H1 (cell line): ENCODE results near the gene SYNDIG1. TPM values are rescaled to one million over a fixed set of nuclear protein-coding genes. Genes with fewer than 3 reads are reported as not detected.

ENCODE experiments used
- CTCF ChIA-PET: fragments of 300-600 bp; sonication (Branson Sonifier 250); formaldehyde crosslinking; loops from one replicate; lab custom pipeline; 2021; ENCODE audit not compliant: partially characterized antibody; lab: Charles Lee
- POLR2A ChIA-PET: fragments of 300-600 bp; sonication (Branson Sonifier 250); formaldehyde crosslinking; loops from one replicate; lab custom pipeline; 2021; ENCODE audit warnings: inconsistent platforms; ENCODE audit not compliant: partially characterized antibody; lab: Charles Lee
- DNase-seq, 2 experiments: peaks; one replicate each; pipeline versions ENCODE4 v3.0.0 to v3.0.0-alpha.2; 2010 to 2022; ENCODE audit warnings: low spot score in 2 of 2, low read depth in 1 of 2, mixed read lengths in 1 of 2
- FAIRE-seq: peaks from 2 replicates; lab custom pipeline; 2011; peaks lifted over from hg19 to GRCh38; lab: Jason Lieb, UNC
- H2AFZ ChIP-seq: 2 replicates; pipeline ENCODE4 v1.8.1; 2012; ENCODE audit warnings: low read length, inconsistent platforms
- H2AK5ac ChIP-seq: 2 replicates; pipeline ENCODE4 v1.6.1; 2013; ENCODE audit warnings: low read depth, low read length
- H2BK120ac ChIP-seq: replicated peaks from 2 replicates; pipeline ENCODE3; 2013; ENCODE audit warnings: low read depth, low read length, inconsistent platforms
- H2BK12ac ChIP-seq: 2 replicates; pipeline ENCODE4 v1.6.1; 2013; ENCODE audit warnings: low read depth, low read length
- H2BK15ac ChIP-seq: 2 replicates; pipeline ENCODE4 v1.6.1; 2013; ENCODE audit warnings: low read length
- H2BK20ac ChIP-seq: 2 replicates; pipeline ENCODE4 v1.6.1; 2013; ENCODE audit warnings: low read length
- H2BK5ac ChIP-seq: 2 replicates; pipeline ENCODE4 v1.6.1; 2013; ENCODE audit warnings: low read depth, low read length
- H3K14ac ChIP-seq: 2 replicates; pipeline ENCODE4 v1.6.1; 2013; ENCODE audit warnings: inconsistent platforms; ENCODE audit not compliant: insufficient read length
- H3K18ac ChIP-seq: 2 replicates; pipeline ENCODE4 v1.6.1; 2013; ENCODE audit warnings: low read length; ENCODE audit errors: extremely low read depth
- H3K23ac ChIP-seq: 2 replicates; pipeline ENCODE4 v1.6.1; 2013; ENCODE audit warnings: inconsistent platforms; ENCODE audit not compliant: insufficient read length
- H3K23me2 ChIP-seq: 2 replicates; pipeline ENCODE4 v1.6.1; 2013; ENCODE audit warnings: low read depth, low read length
- H3K27ac ChIP-seq: 2 replicates; pipeline ENCODE4 v1.6.1; 2011; ENCODE audit warnings: low read depth, low read length, inconsistent platforms
- H3K27me3 ChIP-seq, 4 experiments: replicated peaks in 1 of 4; 1 replicate in 1 of 4; 2 replicates in 3 of 4; pipeline versions ENCODE4 v1.6.1 to v1.8.1; 2011 to 2013; ENCODE audit warnings: low read length in 3 of 4, mild to moderate bottlenecking in 3 of 4, inconsistent platforms in 2 of 4, mixed read lengths in 2 of 4, moderate library complexity in 1 of 4; ENCODE audit not compliant: control insufficient read depth in 3 of 4, insufficient read depth in 3 of 4; ENCODE audit errors: extremely low read depth in 1 of 4
- H3K36me3 ChIP-seq, 4 experiments: 2 replicates each; pipeline versions ENCODE4 v1.6.1 to v1.8.1; 2011 to 2013; ENCODE audit warnings: mild to moderate bottlenecking in 4 of 4, low read length in 3 of 4, moderate library complexity in 2 of 4, control low read depth in 1 of 4, inconsistent platforms in 1 of 4; ENCODE audit not compliant: insufficient read depth in 4 of 4, control insufficient read depth in 2 of 4
- H3K4ac ChIP-seq: replicated peaks from 2 replicates; pipeline ENCODE3; 2013; ENCODE audit warnings: low read length, low read depth, mixed read lengths, inconsistent platforms; ENCODE audit not compliant: insufficient read length
- H3K4me1 ChIP-seq, 4 experiments: replicated peaks in 1 of 4; 1 replicate in 1 of 4; 2 replicates in 3 of 4; pipeline versions ENCODE4 v1.6.1 to v1.8.1; 2011 to 2013; ENCODE audit warnings: low read length in 3 of 4, inconsistent platforms in 2 of 4, mixed read lengths in 1 of 4; ENCODE audit not compliant: insufficient read depth in 4 of 4, control insufficient read depth in 3 of 4
- H3K4me2 ChIP-seq, 2 experiments: 2 replicates each; pipeline versions ENCODE4 v1.6.1 to v1.8.1; 2011 to 2013; ENCODE audit warnings: low read depth in 2 of 2, low read length in 2 of 2, control low read depth in 1 of 2, inconsistent platforms in 1 of 2, mild to moderate bottlenecking in 1 of 2; ENCODE audit not compliant: insufficient read depth in 1 of 2
- H3K4me3 ChIP-seq, 4 experiments: fragments of 200-600, 300-600 bp in 1 of 4; sonication (generic), shearing (Covaris generic), sonication (Bioruptor Twin) in 1 of 4; 2 replicates each; pipeline versions ENCODE4 v1.5.1 to v1.8.1; 2011 to 2016; ENCODE audit warnings: low read length in 4 of 4, low read depth in 3 of 4, control low read depth in 2 of 4, inconsistent platforms in 2 of 4, mild to moderate bottlenecking in 2 of 4, mixed read lengths in 1 of 4, moderate library complexity in 1 of 4; ENCODE audit not compliant: insufficient read depth in 2 of 4; ENCODE audit errors: extremely low read depth in 1 of 4
- H3K56ac ChIP-seq: replicated peaks from 2 replicates; pipeline ENCODE3; 2013; ENCODE audit warnings: low read depth, mild to moderate bottlenecking, mixed read lengths, low read length, inconsistent platforms; ENCODE audit not compliant: insufficient read length
- H3K79me1 ChIP-seq: 2 replicates; pipeline ENCODE4 v1.6.1; 2013; ENCODE audit warnings: low read depth, low read length, control low read depth
- H3K79me2 ChIP-seq, 2 experiments: 2 replicates each; pipeline versions ENCODE4 v1.6.1 to v1.8.1; 2012 to 2013; ENCODE audit warnings: low read length in 2 of 2, mild to moderate bottlenecking in 2 of 2, inconsistent platforms in 1 of 2; ENCODE audit not compliant: insufficient read depth in 2 of 2, control insufficient read depth in 1 of 2
- H3K9ac ChIP-seq, 4 experiments: replicated peaks in 1 of 4; 1 replicate in 1 of 4; 2 replicates in 3 of 4; pipeline versions ENCODE4 v1.6.1 to v1.8.1; 2011 to 2013; ENCODE audit warnings: low read depth in 3 of 4, low read length in 3 of 4, control low read depth in 2 of 4, mild to moderate bottlenecking in 2 of 4, moderate library complexity in 2 of 4, inconsistent platforms in 1 of 4; ENCODE audit errors: extremely low read depth in 1 of 4
- H3K9me3 ChIP-seq, 2 experiments: 2 replicates each; pipeline versions ENCODE4 v1.6.1 to v1.8.1; 2012 to 2013; ENCODE audit warnings: mild to moderate bottlenecking in 2 of 2, moderate library complexity in 2 of 2, control low read depth in 1 of 2, inconsistent platforms in 1 of 2, low read depth in 1 of 2, low read length in 1 of 2, mixed read lengths in 1 of 2; ENCODE audit not compliant: insufficient read depth in 2 of 2
- H4K20me1 ChIP-seq, 2 experiments: replicated peaks in 1 of 2; 2 replicates each; pipeline versions ENCODE3 to v1.8.1; 2011 to 2013; ENCODE audit warnings: inconsistent platforms in 2 of 2, low read length in 2 of 2, mild to moderate bottlenecking in 1 of 2; ENCODE audit not compliant: insufficient read depth in 2 of 2, control insufficient read depth in 1 of 2
- H4K5ac ChIP-seq: 2 replicates; pipeline ENCODE4 v1.6.1; 2013; ENCODE audit warnings: low read length, low read depth, mixed read lengths, inconsistent platforms; ENCODE audit not compliant: insufficient read length
- H4K8ac ChIP-seq: 2 replicates; pipeline ENCODE4 v1.8.0; 2013; ENCODE audit warnings: mild to moderate bottlenecking, moderate library complexity, low read length, inconsistent platforms; ENCODE audit not compliant: insufficient read depth; ENCODE audit errors: extremely low read depth
- H4K91ac ChIP-seq: replicated peaks from 2 replicates; pipeline ENCODE3; 2013; ENCODE audit warnings: low read length, mixed read lengths, inconsistent platforms; ENCODE audit not compliant: insufficient read length
- EZH2 ChIP-seq: fragments of 200-600 bp; sonication (generic); IDR thresholded peaks from 2 replicates; pipeline ENCODE4 v1.7.1; 2012; ENCODE audit warnings: low read depth, mild to moderate bottlenecking, moderate library complexity, low read length, inconsistent platforms; ENCODE audit not compliant: severe bottlenecking
- GTF2F1 ChIP-seq: IDR thresholded peaks from 2 replicates; pipeline ENCODE4 v1.6.1; 2012; ENCODE audit warnings: low read depth, low read length, improper control_type of control experiment, borderline replicate concordance
- HDAC2 ChIP-seq, 2 experiments: fragments of 300-600 bp in 1 of 2; sonication (generic) in 1 of 2; IDR thresholded peaks; 2 replicates each; pipeline ENCODE4 v1.6.1; 2011 to 2012; ENCODE audit warnings: low read depth in 2 of 2, low read length in 2 of 2, mild to moderate bottlenecking in 2 of 2, moderate library complexity in 2 of 2, borderline replicate concordance in 1 of 2, inconsistent platforms in 1 of 2
- MAFK ChIP-seq: IDR thresholded peaks from 2 replicates; pipeline ENCODE4 v1.6.1; 2012; ENCODE audit warnings: low read depth, mild to moderate bottlenecking, improper control_type of control experiment, low read length
- RFX5 ChIP-seq: IDR thresholded peaks from 2 replicates; pipeline ENCODE4 v1.6.1; 2011; ENCODE audit warnings: low read depth, low read length, improper control_type of control experiment, borderline replicate concordance
- SIN3A ChIP-seq, 2 experiments: IDR thresholded peaks in 1 of 2; conservative IDR thresholded peaks in 1 of 2; 2 replicates each; pipeline ENCODE4 v1.6.1; 2011 to 2012; ENCODE audit warnings: low read length in 2 of 2, improper control_type of control experiment in 1 of 2, low read depth in 1 of 2, mild to moderate bottlenecking in 1 of 2
- SIX5 ChIP-seq: IDR thresholded peaks from 2 replicates; pipeline ENCODE4 v1.6.1; 2011; ENCODE audit warnings: mild to moderate bottlenecking, low read depth, low read length
- TCF12 ChIP-seq: IDR thresholded peaks from 2 replicates; pipeline ENCODE4 v1.6.1; 2011; ENCODE audit warnings: low read depth, mild to moderate bottlenecking, low read length
- TEAD4 ChIP-seq: IDR thresholded peaks from 2 replicates; pipeline ENCODE4 v1.6.1; 2012; ENCODE audit warnings: low read depth, low read length, inconsistent platforms, mixed read lengths
- ZNF274 ChIP-seq: IDR thresholded peaks from 2 replicates; pipeline ENCODE4 v1.7.0; 2012; ENCODE audit warnings: low read length, borderline replicate concordance; ENCODE audit errors: extremely low read depth
- whole genome bisulfite sequencing, 2 experiments: shearing (Covaris generic) in 1 of 2; methylation state at CpG; one replicate each; pipeline versions ENCODE4 v1.1.6 to v1.1.7; 2013 to 2015; ENCODE audit warnings: low lambda C conversion rate in 2 of 2, mixed read lengths in 2 of 2, inconsistent platforms in 1 of 2, low coverage in 1 of 2, missing lambda C conversion rate in 1 of 2; ENCODE audit not compliant: insufficient replicate concordance in 2 of 2, insufficient coverage in 1 of 2, insufficient read length in 1 of 2; ENCODE audit errors: extremely low coverage in 1 of 2, missing lambda C conversion rate in 1 of 2; 5-methylcytosine and 5-hydroxymethylcytosine counted together
- polyA plus RNA-seq, 7 experiments: library from polyadenylated mRNA; depleted of rRNA in 3 of 7; stranded (reverse) in 5 of 7; unstranded in 2 of 7; fragments of >200 nt in 5 of 7; fragments of 200-250 nt in 2 of 7; gene quantifications; 1 replicate in 5 of 7; 2 replicates in 1 of 7; 4 replicates in 1 of 7; pipeline versions ENCODE4 v1.2.1 to v1.2.3, GENCODE V29; 2011 to 2013; ENCODE audit warnings: missing spikeins in 2 of 7, mixed read lengths in 2 of 7
- total RNA-seq: library from RNA; stranded (reverse); fragmentation: NEBNext Ultra II Directional; extraction: Animal tissue kit (Norgen Biotek cat#: 25700); gene quantifications from 2 replicates; pipeline ENCODE4 v1.2.1, GENCODE V29; 2021

Gene SYNDIG1
- total and polyA plus RNA-seq, 2 of the 8 experiments (the other 6 are each of a cell fraction or from before 2014, with no cell fraction given), result 6.5 to 7.8 TPM

DNA sequence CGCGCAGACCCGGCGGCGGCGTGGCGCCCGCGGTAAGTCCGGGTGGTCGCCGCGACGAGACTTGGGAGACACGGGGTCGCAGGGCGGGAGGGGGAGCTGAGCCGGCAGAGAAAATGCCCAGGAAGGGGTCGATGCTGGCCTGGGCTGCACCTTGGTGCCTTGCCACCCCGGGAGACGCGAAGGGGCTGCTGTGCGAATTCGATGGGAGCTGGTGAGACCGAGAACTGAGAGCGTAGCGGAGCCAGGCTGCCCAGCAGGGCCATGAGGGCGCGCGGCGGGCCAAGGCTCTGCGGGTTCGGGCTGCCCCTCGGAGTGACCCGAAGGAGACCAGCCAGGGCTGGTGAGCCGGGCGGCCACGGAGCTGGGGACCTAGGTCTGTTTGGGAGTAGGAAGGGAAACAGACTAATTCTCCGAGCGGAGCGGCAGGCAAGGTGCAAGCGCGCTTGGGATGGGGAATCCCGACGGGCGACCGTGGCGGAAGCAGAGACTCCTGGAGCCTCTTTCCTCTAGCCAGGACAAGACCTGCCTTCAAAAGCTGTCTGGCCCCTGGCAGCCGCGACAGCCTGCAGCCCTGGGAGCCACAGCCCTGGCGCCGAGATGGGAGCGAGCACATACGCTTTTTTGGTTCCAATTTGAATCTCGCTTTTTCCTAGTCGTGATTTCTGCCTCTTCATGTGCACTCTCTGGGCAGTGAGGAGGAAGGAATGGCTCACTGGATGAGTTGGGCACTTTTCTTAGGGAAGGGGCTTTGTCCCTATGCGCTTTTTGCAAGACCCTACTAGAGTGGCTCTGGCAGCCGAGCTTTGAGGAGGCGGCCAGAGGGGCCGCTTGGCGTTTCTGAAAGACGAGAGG is 691 bp downstream of the SYNDIG1 start:
- Histone ChIP-seq H3K14ac (no peak overlapping the region), H2AFZ (no peak overlapping the region), H4K8ac (peak overlapping the region; percentile 38; the same call in 1 of the 2 replicates), H3K27ac (no peak overlapping the region), H2BK12ac (peak overlapping the region; percentile 85; the same call in 1 of the 2 replicates), H2BK120ac (no peak overlapping the region), H3K79me2 (peaks cover 0 to 48% of the 10 kb centered on the region in 2 experiments; a peak in 3 of 4 replicates), H3K4ac (no peak overlapping the region), H2BK20ac (no peak overlapping the region), H3K23me2 (peaks cover 18% of the 10 kb centered on the region), H4K91ac (peak overlapping the region; percentile 49), H3K79me1 (no peaks in the 10 kb centered on the region; the same call in 1 of the 2 replicates), H3K4me2 (peak overlapping the region; percentile 91 to 99), H3K4me1 (peaks cover 5 to 13% (median 9%) of the 10 kb centered on the region in 4 experiments; a peak in 6 of 7 replicates), H3K4me3 (peak overlapping the region; percentile 58 to 84 (median 75)), H3K36me3 (no peaks in the 10 kb centered on the region), H3K56ac (no peak overlapping the region), H4K20me1 (peaks cover 12 to 17% of the 10 kb centered on the region in 2 experiments), H2AK5ac (no peak overlapping the region), H3K27me3 (peaks cover 4 to 52% (median 27%) of the 10 kb centered on the region in 4 experiments; a peak in 6 of 7 replicates), H4K5ac (no peak overlapping the region), H2BK5ac (no peak overlapping the region; the same call in 1 of the 2 replicates), H3K9ac (peak overlapping the region; percentile 3 to 60 (median 40); a peak in 6 of 7 replicates), H3K9me3 (no peaks in the 10 kb centered on the region), H3K23ac (no peak overlapping the region), H2BK15ac (no peak overlapping the region), H3K18ac (peak overlapping the region; percentile 81)
- DNase-seq, result peak in 1 of 2 experiments; percentile 82
- ChIA-PET CTCF (interaction anchor here (0.7 to 1.4 kb wide), 4 partner anchors 9 to 321 kb away, joined by 3 to 4 read pairs (median 3); no protein-coding TSS in a partner anchor), POLR2A (interaction anchor here (0.9 to 1.1 kb wide), 3 partner anchors 9 to 166 kb away, joined by 3 to 4 read pairs (median 4); no protein-coding TSS in a partner anchor)
- FAIRE-seq, result no peak
- WGBS, 2 experiments, result 2% methylated on average over 44 of the region's 62 CpGs; no CpG with 5 or more reads in 1 of the 2 experiments
- TF ChIP-seq GTF2F1 (no peak), MAFK (no peak), HDAC2 (IDR thresholded peaks at IDR 0.05; ENCODE audit: borderline replicate concordance in 1 of 2, low read depth in 2 of 2, low read length in 2 of 2) (peak in 1 of 2 experiments; percentile 13; a peak in 1 of 4 replicates), SIN3A (conservative IDR thresholded peaks at IDR 0.05 in 1 of 2, IDR thresholded peaks at IDR 0.05 in 1 of 2; ENCODE audit: low read depth in 1 of 2, low read length in 2 of 2) (0 out of 4 replicates have a peak, but pooled peaks of 1 of the 2 experiments have one; percentile 29), TCF12 (no peak), TEAD4 (no peak), RFX5 (no peak), EZH2 (no peak), ZNF274 (no peak), SIX5 (no peak)
